Measurements from ENCODE around the gene VCPKMT. TPM values are rescaled to one million over a fixed set of nuclear protein-coding genes. Genes with fewer than 3 reads are reported as not detected.

VCPKMT gene
- total RNA-seq, 1 experiment from 2014 or later = 5.1 TPM

DNA sequence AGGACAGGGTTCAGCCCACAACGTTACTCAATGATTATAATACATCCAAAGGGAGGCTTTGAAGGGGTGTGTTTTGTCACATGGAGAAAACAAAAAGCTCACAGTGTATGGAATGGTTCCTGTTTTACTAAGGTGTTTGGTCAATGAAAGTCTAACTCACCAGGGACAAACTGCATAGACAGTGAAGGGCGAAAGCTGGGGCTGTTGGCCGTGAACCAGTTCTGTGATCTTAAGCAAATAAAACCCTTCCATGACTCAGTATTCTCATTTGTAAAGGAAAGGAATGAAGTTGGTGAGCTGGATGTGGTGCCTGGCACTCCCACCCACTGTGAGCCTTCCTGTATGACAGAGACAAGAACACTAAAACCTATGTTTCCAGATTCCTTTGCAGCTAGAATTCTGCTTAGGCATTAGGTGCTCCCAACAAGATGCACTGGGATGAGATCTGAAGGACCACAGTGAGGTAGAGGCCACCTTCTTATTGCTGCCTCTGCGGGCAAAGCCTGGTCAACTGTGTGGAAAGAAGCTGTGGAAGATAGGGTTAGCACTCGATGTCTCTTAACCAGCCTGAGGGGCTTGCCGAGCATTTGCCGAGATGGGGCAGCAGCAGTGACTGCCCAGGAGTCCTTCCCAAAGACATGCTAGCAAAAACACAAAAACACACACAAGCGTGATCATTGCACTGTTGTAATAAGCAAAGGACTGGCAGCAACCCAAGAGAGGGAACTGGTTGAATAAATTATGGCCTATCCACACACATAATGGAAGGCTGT lies 48.5 kb downstream of the VCPKMT start:
- DNase-seq (ENCODE audit: low spot score) = peak; percentile 39

DNA sequence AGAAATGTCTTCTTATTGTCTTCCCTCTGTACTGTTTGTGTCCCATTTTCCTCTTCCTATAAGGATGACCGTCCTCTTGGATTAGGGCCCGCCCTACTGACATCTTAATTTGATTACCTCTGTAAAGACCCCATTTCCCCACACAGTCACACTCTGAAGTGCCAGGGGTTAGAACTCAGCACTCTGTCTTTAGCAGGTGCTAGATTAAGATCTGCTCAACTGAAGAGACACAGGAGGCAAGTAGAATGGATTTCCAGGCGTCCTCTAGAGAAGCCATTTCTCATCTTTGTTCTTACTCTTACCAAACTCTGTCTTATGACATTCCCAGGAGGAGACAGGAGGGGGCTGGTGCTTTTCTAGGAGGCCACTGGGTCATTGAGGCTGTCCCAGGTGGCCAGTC lies 50.8 kb downstream of the VCPKMT start:
- DNase-seq (ENCODE audit: low spot score) = no peak

DNA sequence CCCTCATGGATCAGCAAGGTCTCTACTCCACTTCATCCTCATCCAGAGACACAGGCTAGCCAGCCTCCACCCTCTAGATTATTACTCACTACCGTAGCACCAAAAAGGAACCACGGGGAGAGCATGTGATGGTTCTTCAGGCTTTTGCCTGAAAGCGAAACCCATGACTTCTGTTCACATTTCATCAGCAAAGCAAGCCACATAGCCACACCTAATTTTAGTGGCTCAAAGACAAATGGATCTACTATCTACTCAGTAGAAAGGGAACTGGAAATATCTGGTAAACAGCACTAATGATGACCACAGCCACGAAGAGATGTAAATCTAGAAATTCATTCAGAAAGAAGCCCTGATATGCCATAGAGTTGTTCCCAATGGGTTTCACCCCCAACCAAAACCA lies 51.4 kb downstream of the VCPKMT start:
- DNase-seq (ENCODE audit: low spot score) = peak; percentile 46

DNA sequence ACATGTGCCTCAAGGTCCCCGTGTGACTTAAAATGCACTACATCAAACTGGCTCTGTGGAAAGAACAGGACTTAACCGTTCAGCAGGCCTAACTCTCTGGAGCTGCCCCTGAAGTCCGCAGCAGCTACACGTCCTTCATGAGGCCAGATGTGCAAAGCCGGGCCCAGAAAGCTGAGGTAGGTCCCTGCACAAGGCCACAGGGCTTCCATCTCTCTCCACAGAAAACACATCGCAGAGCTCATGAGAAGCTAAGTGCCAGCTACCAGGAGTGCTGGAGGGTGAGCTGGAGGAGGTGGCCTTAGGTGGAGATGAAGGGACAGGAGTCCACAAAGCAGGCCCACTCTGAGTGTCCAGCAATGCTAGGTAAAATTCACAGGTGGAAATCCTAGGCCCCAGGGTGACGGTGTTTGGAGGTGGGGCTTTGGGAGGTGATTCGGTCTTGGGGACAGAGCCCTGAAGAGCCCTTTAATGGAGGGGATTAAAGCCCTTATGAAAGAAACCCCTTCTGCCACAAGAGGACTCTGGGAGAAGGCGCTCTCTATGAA lies 52.4 kb downstream of the VCPKMT start:
- DNase-seq (ENCODE audit: low spot score) = no peak

DNA sequence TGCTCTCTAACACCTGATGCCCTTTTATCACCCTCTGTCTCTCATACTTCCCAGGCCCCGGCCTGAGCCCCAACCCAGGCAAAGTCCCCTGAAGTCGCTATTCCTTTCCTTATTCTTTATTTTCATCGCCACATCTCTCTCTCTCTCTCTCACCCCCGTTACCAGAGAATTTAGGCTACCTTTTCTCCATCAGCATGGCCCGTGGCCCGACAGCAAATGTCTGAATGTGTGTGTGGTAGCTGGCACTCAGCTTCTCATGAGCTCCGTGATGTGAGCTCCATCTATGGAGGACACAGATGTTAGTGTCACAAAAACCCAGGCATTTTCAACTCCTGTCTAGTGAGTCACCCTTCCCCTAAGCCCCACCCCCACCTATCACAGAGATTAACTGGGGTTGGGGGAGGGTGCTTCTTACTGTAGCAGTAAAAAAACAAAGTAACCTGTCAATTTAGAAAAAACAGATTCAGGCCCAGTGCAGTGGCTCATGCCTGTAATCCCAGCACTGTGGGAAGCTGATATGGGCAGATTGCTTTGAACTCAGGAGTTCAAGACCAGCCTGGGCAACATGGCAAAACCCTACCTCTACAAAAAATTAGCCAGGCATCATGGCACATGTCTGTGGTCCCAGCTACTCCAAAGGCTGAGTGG lies 53.8 kb downstream of the VCPKMT start:
- peak; percentile 83 for DNase-seq (ENCODE audit: low spot score)

DNA sequence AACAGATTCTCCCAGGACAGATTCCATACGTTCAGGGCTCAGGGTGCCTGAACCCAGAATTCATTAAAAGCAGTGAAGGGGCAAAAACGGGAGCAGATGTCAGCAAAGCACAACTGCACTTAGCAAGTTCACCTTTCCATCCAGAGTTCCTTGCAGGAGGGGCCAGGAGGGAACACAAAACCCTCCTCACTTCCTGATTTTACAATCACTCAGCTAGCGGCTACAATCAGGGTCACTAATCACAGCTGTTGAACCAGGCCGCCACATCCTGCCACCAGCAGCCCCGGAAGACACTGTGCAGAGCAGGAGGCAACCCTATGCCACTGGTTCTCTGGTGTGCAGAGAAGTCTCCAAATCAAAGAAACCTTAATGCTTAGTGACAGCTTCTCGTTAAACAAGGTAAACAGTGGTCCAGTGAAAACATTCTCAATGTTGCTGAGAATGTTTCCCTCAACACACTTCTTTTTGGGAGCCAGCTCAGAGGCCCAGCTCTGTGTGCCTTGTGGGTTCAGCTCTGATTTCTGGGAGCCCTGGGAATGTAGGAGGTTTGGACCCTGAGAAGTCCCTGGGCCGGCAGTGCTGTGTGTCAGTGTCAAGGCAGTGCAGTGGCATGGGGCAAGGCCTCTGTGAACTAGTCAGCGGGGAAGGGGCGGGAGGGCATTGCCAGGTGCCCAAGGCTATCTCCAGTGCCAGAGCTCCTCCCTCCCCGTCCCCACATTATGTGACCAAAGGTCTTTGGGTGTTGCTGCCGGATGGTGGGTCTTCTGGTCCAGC lies 54.5 kb downstream of the VCPKMT start:
- DNase-seq (ENCODE audit: low spot score) = peak; percentile 88

DNA sequence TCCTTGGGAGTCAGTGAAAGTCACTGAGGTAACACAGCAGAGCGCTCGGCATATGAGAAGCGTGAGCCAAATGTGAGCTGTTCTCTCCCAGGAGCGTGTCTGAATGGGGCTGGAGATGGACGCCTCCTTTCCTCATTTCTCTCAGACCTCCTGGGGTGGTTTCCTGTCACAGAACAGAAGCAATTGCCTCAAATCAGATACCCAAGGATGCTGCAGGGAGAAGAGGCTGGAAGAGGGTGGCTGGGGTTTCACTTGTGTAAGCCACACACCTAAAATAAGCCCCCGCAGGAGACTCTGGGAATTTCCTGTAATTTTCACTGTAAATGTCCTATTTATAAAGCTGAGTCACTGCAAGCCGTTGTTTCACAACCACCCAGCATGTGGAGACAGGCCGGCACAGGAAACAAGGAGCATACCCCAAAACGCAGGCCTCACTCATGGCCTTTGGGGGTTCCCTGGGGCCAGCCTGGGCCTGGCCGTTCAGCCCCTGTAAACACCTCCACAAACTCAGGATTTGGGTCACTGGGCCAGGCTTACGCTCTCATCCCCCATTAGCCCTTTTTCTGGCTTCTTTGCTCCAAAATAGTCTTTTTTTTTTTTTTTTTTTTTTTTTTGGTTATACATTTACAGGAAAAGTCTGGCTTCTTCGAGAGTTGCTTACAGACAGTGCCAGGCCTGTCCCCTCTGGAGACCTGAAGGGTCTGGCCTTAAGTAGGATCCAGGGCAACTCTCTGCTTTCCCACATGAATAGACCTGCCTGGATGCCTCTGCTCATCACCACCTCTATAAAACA lies 55.3 kb downstream of the VCPKMT start:
- DNase-seq (ENCODE audit: low spot score) = peak; percentile 89

DNA sequence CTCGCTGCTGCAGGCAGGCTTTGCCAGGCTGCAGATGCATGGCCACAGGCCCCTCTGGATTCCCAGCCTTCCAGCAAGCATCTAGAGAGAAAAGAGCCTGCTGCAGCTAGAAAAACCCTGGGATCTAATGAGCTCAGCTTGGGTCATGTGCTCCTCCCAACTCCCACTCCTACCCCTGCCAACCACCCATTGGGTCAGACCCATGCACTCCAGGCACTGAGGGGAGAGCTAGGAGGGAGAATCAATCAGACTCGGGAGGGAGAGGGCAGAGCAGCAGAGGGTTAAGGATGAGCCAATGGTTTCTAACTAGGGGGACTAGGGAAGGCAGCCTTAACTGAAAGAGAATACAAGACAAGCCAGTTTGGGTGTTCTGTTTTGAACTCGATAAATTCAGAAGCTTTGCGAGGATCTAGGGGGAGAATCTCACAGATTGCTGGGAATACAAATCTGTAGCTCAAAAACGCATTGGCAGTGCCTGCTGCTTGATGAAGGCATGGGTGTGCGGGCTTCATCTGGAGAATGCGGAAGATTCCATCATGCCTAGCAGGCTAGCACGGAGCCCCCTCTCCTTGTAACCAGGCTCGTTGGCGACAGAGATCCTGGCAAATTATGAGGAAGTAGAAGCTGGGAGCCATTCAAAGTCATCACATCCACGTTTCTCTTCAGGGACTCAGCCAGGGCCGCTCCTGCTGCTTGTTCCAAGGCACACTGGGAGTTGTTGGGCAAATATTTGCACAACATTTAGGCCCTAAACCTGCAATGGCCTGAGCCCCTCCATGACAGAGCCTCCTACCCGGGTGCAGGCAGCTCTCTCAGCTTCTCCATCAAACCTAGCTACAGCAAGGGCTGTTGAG lies 56.4 kb downstream of the VCPKMT start:
- DNase-seq (ENCODE audit: low spot score) = no peak

Other genes with a start within 250 kb of the VCPKMT start
- 20.8 and 32.7 TPM in 2 replicates for gene ARF6, start 223.5 kb downstream of the VCPKMT start, total RNA-seq (2014; rRNA removed; shearing (Covaris generic))
- 13.4 and 16.8 TPM in 2 replicates for gene SOS2, start 115.0 kb upstream of the VCPKMT start, total RNA-seq (2014; rRNA removed; shearing (Covaris generic))
- 4.4 and 6.5 TPM in 2 replicates for gene L2HGDH, start 195.7 kb upstream of the VCPKMT start, total RNA-seq (2014; rRNA removed; shearing (Covaris generic))
- gene DMAC2L, start 195.8 kb upstream of the VCPKMT start, total RNA-seq (2014; rRNA removed; shearing (Covaris generic)) = 7.7 and 8.5 TPM in 2 replicates